NCI-H2107 (cell line): ENCODE results near the gene ARHGAP44.

Experiments
- DNase-seq: peaks from one replicate; lab custom pipeline; 2025; lab: John Stamatoyannopoulos, UW

ARHGAP44 gene

DNA sequence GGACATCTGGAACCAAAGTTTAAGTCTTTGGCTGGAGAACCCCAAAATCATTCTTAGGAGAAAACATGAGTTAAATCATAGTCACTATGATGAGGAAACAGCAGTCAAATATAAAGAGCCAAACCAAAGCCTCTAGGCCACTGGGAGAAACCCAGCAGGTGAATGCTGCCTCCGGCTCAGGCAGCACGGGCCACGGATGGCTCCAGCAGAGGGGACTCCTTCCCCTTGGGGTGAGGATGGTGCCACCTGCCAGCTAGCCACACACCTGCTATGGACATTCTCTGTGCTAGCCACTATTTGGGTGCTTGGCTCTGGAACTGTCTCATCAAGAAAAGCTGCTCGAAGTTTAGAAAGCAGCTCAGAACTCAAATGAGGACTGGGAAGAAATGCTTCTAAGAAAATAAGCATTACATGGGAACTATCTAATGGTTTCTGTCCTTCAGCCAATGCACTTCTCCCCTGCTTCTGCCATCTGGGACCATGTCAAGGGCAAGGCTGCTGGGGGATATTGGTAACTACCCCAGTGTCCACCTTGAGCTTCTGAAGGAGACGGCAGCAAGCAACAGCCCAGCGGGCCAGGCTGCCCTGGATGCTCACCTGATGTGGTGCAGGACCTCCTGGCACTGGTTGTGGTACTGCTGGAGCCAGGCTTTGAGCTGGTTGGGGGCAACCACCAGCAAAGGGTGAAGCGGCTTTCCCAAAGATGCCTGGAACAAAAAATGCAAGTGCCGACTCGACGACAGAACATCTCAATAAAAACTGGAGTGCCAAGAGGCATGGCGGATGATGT lies 206.0 kb downstream of the ARHGAP44 start:
- DNase-seq, result no peak

DNA sequence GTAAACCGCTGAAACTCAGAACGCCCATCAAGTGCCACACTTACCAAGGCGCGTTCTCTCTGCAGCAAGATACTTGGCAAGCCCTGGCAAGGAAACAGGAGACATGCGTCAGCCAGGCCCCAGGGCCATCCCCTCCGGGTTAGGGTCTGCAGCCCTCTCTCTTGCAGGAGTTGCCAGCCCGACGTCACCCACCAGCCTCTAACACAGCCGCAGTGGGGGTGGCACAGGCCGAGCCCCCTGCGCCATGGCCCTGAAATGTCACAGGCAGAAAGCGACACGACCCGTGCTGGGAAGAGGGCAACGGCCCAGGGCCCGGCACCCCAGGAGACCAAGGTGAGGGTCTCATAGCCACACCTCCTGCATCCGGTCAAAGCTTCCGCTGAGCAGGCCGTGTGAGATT lies 206.6 kb downstream of the ARHGAP44 start:
- DNase-seq, result no peak

DNA sequence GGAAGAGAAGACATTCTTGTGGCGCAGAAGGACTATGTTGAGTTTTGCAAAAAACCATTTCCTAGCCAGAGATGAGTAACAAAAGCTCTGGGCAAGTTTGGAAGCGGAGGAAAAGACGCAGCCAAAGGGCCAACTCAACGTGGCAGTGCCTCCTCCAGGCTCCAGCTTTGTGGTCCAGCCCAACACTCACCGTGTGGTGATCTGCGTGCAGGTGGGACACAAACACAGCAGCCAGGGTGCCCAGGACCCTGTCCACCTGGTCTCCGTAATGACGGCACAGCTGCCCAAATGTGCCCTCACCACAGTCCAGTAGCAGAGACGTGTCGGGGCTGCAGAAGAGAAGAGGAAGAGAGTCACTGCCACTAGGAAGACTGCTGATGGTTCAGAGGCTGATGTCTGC lies 207.1 kb downstream of the ARHGAP44 start:
- DNase-seq, result no peak

DNA sequence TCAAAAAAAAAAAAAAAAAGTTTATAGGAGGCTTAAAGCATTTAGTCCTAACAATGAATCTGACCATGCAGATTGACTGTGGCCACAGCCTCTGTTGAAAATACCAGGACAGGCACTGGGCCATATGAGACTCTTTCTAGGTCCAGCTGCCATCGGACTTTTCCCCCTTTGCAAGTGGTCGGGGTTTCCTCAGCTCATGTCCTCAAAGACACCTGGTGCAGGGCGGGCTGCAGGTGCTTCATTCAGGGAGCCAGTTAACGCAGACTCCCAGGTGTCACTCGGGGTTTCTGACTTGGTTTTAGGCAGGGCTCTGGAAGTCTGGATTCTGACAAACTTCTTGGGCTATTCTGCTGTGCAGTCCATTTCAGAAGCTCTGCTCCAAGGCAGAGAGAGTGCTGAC lies 207.6 kb downstream of the ARHGAP44 start:
- DNase-seq, result no peak

DNA sequence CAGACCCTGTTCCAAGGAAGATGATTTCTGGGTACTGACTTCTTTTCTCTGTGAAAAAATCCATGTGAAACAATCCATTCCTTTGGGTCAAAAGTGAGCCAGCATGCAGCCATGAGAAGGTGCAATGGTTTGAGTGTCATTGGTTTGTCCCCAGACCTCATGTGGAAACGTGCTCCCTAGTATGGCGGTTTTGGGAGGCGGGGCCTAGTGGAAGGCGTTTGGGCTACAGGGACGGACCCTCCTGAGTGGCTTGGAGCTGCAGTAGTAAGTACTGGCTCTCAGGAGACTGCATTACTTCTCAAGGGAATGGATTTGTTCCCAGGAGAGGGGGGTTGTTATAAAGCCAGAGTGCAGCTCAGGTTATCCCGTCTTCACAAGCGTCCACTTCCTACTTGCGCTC lies 209.2 kb downstream of the ARHGAP44 start:
- no peak for DNase-seq

DNA sequence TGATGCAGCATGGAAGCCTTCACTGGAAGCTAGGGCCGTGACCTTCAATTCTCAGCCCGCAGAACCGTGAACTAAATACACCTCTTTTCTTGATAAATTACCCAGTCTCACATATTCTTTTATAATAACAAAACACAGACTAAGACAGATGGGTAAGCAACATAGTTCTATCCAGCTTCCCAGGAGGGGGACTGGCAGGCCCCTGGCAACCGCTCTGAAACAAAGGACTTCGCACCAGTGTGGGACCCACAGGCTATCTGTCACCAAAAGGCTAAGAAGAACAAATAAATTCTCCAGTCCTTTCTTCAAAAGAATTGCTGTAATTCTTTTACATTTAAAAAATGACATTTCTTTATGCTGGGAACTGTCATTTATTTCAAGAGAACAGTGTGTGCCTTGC lies 209.6 kb downstream of the ARHGAP44 start:
- DNase-seq, result no peak

DNA sequence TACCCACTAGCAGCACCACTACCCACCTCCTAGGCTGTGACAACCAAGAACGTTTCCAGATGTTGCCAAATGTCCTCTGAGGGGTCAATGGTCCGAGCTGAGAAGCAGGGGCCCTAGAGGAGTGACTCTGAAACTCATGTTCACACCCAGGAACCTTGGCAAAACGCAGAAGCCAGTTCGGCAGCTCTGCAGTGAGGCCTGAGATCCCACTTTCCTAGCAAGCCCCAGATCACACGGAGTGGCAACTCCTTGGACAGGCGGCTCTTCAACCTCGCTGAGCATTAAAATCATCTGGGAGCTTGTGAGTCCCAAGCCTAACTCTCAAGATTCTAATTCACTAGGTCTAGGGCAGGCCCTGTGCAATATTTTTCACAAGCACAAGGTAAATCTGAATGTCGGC lies 211.3 kb downstream of the ARHGAP44 start:
- no peak for DNase-seq

DNA sequence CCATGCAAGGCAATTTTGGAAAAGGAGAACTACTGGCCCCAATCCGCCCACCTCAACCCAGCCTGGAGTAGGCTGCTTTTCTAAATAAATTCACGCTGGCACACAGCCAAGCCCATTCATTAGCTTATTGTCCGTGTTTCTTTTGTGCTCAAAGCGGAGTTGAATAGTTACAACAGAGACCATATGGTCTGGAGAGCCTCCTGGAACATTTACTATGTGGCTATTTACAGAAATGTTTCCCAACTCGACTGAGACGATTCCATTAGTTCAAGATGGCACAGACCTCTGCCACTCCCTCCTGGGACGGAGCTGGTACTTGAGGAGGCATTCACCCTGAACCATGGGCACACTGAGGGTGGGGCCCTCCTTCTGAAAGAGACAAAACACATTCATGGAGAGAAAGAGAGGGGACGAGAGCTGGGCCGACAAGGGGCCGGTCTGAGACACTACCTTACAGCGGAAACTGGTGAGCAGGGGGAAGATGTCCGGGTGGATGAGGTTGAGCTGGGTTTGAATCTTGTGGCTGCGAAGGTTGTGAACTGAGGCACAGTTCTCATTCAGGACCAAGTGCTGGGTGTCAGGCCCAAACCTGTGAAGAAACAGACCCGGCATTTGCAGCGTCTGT lies 212.8 kb downstream of the ARHGAP44 start:
- peak; percentile 2 for DNase-seq

DNA sequence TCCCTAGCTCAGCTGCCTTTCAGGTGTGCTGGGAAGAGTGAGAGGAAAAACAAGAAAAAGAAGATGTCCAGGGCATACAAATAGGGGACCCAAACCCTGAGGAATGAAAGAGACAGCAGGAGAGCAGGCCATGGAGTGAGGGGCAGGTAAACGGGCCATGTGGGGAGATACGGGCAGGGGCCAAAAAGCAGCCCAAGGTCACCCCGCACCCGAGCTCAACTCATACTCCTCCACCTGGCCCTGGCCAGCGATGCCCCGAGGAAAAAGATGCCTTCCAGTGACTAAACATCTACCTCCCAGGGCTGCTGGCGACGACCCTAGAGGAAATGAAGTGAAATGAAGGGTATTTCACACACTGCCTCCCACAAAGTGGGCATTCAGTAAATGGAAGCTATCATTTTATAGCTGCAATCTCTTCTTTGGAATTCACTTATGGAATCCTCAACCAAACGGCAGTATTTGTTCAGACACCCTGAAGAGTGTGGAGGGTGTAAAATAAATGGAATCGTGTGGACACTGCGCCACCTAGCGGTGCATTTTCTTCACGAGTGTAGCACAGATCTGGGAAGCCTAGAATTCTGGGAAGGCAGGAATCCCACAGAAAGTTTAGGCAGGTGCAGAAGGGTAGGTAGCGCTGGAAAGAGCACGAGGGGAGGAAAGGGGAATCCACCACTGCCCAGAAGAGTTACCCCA lies 213.6 kb downstream of the ARHGAP44 start:
- DNase-seq, result peak; percentile 20

DNA sequence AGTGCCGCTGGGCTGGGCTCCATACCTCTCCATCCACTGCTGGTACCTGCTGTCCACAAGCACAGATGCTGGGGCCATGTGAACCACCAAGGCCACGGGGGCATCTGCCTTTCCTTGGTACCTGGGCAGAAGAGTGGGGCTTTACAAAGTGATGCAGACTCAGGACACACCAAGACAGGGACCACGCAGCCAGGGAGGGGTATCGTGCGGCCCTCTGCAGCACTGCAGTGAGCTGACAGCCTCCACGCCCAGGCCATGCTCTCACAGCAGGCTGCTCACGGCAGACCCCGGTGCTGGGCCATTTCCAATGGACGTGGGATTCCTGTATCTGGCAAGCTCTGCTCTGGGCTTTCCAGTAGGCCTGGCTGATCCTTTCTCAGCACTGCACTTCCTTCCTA lies 214.2 kb downstream of the ARHGAP44 start:
- DNase-seq, result no peak

DNA sequence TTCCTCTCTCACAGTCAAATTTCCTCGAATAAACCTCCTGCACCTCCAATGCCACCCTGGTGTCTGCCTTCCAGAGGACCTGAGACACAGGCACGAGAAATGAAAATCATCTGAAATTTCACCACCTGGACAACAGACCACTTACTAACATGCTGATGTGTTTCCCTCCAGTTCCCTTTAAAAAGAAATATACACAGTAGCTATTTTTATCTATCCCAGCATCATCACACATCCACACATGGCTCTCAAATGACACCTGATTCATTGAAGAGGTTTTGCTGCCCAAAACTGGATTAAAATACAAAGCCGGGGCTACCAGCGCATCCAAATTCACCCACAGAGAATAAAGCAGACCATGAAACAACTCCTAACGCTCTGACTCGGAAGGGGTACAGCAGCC lies 214.6 kb downstream of the ARHGAP44 start:
- no peak for DNase-seq

DNA sequence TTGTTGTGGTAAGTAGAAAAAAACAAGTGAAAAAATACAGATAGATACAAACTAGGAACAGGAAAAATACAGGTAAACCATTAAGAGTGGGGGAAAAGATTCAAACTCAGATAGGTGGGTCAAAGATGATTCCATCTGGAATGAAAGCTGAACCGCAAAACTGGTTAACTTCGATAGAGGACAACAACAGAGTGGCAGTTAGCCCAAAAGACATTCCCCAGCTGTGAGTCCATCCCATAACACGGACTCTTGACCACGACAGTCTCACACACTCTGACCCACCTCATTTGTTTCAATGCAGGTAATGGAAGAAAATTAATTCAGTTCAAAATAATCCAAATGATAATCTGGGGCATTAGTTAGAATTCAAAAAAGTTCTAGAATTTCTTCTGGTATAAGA lies 215.0 kb downstream of the ARHGAP44 start:
- no peak for DNase-seq

DNA sequence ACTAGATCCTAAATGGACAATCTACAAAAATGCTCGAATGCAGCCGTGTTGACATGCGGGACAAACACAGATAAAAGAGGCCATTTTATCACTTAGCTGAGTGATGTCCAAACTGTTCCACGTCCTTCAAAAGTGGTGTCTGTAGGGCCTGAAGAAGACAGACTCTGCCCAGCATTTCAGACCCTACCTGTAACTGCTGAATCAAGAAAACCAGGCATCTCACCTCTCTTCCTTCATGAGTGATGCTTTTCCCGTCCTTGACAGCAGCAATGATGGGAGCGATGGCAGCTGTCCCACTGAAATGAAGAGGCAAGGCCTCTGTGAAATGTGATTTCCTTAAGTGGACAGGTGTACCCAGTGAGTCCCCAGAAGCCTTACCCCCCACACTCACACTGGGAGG lies 216.2 kb downstream of the ARHGAP44 start:
- no peak for DNase-seq

DNA sequence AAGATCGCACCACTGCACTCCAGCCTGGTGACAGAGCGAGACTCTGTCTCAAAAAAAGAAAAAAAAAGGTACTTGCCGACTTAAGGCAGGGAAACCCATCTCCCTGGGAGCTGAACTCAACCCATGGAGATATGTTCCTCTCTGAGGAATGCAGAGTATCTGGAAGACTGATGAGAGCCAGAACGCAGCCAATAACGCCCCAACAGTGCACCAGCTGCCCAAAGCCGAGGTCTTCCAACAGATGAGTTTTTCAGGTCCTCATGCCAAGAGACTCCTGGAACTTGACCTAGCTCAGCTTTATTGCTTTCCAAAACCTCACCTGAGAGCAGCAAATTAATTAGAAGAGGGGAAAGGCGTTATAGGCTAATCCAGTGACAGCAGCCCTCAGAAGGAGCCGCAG lies 219.2 kb downstream of the ARHGAP44 start:
- DNase-seq, result no peak

DNA sequence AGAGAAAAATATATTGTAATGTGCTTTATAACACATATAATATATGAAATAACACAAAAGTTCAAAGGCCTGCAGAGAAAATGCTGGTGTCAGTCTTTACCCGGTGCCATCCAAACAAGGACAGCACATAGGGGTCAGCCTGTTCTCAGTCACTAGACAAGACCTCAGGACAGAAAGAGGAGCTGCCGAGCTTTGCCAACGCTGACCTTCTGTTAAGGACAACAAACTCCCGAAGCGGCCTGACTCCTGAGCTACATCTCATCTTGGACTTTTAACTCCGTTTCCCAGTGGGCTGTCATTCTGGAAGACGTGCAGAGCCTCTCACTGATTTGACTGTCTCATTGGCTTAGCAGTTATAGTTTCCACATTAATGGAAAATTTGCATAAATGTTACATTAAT lies 221.7 kb downstream of the ARHGAP44 start:
- no peak for DNase-seq

DNA sequence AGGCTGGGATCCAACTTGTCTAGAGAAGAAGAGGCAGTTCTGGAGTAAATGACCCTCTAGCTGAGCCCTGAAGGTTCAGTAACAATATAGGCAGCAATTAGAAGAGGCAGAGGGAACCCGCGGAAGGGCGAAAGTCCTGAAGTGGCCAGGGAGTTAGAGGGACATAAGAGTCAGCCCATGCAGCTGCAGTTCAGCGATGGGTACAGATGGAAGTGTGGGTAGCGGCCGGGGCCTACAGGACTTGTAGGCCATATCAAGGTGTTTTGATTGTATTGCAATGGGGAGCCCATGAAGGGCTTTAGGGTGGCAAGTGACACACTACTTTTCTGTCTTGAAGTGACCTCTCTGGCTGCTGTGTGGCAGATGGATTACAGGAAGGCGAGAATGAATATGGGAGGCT lies 225.5 kb downstream of the ARHGAP44 start:
- DNase-seq, result no peak

DNA sequence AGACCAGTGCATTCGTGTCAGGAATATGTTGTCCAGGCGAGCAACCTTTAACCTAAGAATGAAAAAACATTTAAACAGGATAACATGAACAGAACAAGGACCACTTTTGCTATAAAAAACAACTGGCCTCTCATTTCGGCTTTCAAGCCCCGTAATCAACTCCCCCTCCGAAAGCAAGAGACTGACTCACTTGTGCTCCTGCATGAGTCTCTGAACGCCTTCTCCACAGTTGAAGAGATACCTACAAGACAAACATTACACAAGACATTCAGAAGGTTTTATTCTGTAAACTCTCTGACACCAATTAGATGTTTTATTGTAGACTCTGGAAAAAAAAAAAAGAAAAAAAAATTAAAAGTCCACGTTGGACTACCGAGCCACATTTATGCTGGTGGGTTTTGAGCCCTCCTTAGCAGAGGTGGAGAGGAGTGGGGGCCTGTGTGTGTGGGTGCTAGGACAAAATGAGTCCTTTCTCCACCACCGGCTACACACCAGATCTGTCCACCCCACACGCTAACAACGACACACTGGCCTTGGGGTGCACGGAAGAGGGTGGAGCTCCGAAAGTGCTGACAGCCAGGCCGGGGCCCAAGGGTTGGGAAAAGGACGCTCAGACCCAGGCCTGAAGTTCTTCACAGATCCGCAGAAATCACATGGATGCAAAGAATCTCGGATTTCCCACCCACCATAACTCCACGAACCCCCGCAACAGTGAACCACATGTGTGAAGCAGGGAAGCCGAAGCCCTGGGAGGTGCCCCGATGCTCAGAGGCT lies 227.8 kb downstream of the ARHGAP44 start:
- DNase-seq, result no peak

DNA sequence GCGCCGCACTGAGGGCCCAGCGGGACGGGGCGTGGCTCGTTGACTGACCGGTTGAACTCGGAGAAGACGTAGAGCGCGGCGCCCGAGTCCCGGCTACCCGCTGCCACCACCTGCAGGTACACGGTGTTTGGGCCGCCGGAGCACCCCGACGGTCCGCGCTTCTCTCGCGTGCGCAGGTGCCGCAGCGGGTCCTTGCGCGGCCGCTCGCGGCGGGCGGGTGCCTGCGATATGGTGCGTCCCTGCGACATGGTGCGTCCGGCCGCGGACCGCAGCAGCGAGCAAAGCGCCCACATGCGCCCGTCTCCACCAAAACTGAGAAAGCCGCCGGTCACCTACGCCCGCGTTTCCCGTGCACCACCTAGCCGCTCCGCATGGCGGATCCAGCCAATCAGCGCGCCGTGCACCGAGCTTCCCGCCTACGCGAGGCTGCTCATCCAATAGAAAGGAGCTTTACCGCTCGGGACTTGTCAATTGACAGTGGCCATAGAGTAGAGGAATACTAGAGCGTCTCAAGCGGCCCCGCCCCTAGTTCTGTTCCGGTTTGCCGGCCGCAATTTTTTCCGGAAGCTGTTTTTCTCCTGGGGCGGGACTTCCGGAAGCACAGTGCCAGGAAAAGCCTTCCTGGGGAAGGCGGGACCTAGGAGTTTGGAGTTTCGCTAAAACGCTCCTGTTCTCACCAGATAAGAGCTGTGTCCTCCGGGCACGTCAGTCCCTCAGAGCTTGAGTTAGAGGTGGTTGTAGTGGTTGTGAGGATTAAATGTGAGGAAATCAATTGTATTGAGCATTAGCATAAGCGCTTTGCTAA lies 228.6 kb downstream of the ARHGAP44 start, which contains the start of gene ELAC2:
Gene ELAC2, minus strand, starts transcription at position 373 of the 805 bp plus-strand sequence. Its CDS starts 80 bp downstream, at position 293.
- DNase-seq, result peak; percentile 84

DNA sequence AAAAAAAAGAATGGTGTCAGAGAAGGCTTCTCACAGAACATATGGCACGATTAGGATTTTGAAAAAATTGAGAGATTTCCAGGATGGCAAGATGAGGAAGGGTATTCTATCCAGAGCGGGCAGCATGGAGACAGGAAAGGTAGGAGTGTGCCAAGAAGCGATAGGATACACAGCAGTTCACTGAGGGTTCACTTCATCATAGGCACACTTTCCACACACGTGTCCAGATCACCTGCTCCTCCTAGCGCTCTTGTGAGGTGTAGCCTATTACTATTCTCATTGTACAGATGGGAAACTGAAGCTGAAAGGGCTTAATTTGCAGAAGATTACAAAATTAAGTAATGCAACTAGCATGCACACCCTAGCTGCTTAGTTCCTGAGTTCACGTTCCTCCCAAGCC lies 234.7 kb downstream of the ARHGAP44 start:
- DNase-seq, result no peak

DNA sequence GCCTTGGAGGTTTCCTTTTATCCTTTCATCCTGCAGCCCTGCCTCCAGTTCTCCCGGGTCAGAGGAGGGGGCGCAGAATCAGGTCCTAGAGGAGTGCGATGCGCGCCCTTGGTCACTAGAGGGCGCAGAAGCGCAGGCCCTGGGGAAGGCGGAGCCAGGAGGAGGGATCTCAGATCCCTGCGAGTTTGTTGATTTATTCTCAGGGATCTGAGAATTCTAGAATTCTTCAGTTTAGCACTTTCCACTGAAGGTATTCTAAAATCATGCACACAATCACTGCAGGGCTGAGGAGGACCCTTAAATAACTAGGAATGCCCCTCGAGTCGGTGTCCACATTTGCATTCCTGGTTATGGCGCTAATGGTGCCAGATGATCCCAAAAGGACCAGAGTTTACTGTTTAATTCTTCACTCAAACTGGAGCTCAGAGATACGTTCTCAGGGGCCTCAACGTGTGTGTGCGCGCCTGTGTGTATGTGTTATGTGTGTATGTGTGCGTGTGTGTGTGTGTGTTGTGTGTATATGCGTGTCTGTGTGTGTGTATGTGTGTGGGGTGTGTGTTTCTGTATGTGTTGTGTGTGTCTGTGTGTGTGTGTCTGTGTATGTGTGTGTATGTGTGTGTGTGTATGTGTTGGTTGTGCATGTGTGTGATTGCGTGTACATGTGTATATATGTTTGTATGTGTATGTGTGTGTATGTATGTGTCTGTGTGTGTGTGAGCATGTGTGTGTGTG lies 235.4 kb downstream of the ARHGAP44 start:
- no peak for DNase-seq

DNA sequence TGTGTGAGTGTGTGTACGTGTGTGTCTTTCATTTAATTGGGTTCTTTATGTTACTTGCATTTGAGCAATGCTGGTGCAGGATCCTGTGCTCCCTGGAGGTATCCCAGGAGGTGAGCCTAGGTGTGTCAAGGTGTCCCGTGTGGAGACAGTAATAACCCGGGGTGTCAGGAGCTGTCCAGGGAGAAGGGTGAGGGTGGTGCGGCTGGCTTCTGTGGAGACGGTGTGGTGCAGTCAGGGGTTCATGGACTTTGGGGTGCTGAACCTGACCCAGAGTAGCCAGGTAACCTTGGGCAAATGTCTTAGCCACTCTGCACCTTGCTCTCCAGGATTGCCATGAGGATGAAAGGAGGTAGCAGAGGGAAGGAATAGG lies 235.9 kb downstream of the ARHGAP44 start:
- DNase-seq, result no peak
